RWPE2 (cell line): ENCODE measurements around the gene BRINP3.

Source experiments
- ATAC-seq: fragments of 200-7000 bp; cut with Tn5 transposase; 3 replicates; pipeline ENCODE4 v1.9.1; 2021; ENCODE audit warnings: low read depth
- DNase-seq: peaks from one replicate; pipeline ENCODE4 v3.0.0-alpha.2; 2020; ENCODE audit warnings: low spot score
- H3K27ac ChIP-seq: fragments of 450-650 bp; 2 replicates; pipeline ENCODE4 v1.5.1; 2017; ENCODE audit warnings: mild to moderate bottlenecking; ENCODE audit not compliant: poor library complexity, severe bottlenecking
- H3K27me3 ChIP-seq: fragments of 250-450 bp; sonication (Bioruptor Pico); 2 replicates; pipeline ENCODE4 v1.5.1; 2021; ENCODE audit warnings: mild to moderate bottlenecking, moderate library complexity; ENCODE audit not compliant: insufficient read depth, poor library complexity, severe bottlenecking
- H3K36me3 ChIP-seq: fragments of 250-450 bp; sonication (Bioruptor Pico); 2 replicates; pipeline ENCODE4 v1.5.1; 2020; ENCODE audit warnings: low read depth, mild to moderate bottlenecking, moderate library complexity
- H3K4me1 ChIP-seq: fragments of 250-450 bp; sonication (Bioruptor Pico); 2 replicates; pipeline ENCODE4 v1.5.1; 2021; ENCODE audit warnings: mild to moderate bottlenecking, moderate library complexity; ENCODE audit not compliant: insufficient read depth, poor library complexity, severe bottlenecking
- H3K4me3 ChIP-seq: fragments of 250-450 bp; sonication (Bioruptor Pico); 2 replicates; pipeline ENCODE4 v1.5.1; 2021; ENCODE audit warnings: mild to moderate bottlenecking, moderate library complexity; ENCODE audit not compliant: severe bottlenecking
- H3K9me3 ChIP-seq: fragments of 250-450 bp; sonication (Bioruptor Pico); 2 replicates; pipeline ENCODE4 v1.5.1; 2021; ENCODE audit warnings: mild to moderate bottlenecking, moderate library complexity; ENCODE audit not compliant: severe bottlenecking
- CTCF ChIP-seq: fragments of 450-650 bp; IDR thresholded peaks from one replicate; pipeline ENCODE4 v1.5.1; 2017; ENCODE audit warnings: mild to moderate bottlenecking, moderate library complexity; ENCODE audit not compliant: poor library complexity, severe bottlenecking

BRINP3 gene

GRCh38 chr1:190169311-190170067 is 308.2 kb downstream of the BRINP3 start:
- no peak for TF ChIP-seq CTCF
- no peak overlapping the region for H3K4me3 ChIP-seq
- no peaks in the 10 kb centered on the region for H3K27me3 ChIP-seq
- no peaks in the 10 kb centered on the region for H3K9me3 ChIP-seq
- H3K27ac ChIP-seq, result peak overlapping the region; percentile 24
- peak; percentile 44; the same call in 2 of the 3 replicates for ATAC-seq
- no peak for DNase-seq
- no peaks in the 10 kb centered on the region for H3K36me3 ChIP-seq
- peaks cover 24% of the 10 kb centered on the region for H3K4me1 ChIP-seq

- H3K4me3 ChIP-seq, result no peak overlapping the region
- H3K4me1 ChIP-seq, result peaks cover 24% of the 10 kb centered on the region
- H3K36me3 ChIP-seq, result no peaks in the 10 kb centered on the region
- DNase-seq (no peak), ATAC-seq (peak; percentile 38; the same call in 2 of the 3 replicates)
- no peaks in the 10 kb centered on the region for H3K9me3 ChIP-seq
- H3K27ac ChIP-seq, result peak overlapping the region; percentile 24
- no peaks in the 10 kb centered on the region for H3K27me3 ChIP-seq
- no peak for TF ChIP-seq CTCF
These were observed 308.8 kb downstream of the BRINP3 start for GRCh38 chr1:190168893-190169280.

GRCh38 chr1:190168116-190168892 is 309.4 kb downstream of the BRINP3 start:
- Histone ChIP-seq H3K4me3 (no peak overlapping the region), H3K9me3 (no peaks in the 10 kb centered on the region), H3K36me3 (no peaks in the 10 kb centered on the region), H3K27me3 (no peaks in the 10 kb centered on the region), H3K4me1 (peaks cover 24% of the 10 kb centered on the region), H3K27ac (peak overlapping the region; percentile 24)
- DNase-seq (no peak), ATAC-seq (peak; percentile 85)
- TF ChIP-seq CTCF, result no peak

GRCh38 chr1:190159146-190159545 is 318.5 kb downstream of the BRINP3 start:
- no peaks in the 10 kb centered on the region for H3K36me3 ChIP-seq
- H3K4me3 ChIP-seq, result no peak overlapping the region
- DNase-seq (no peak), ATAC-seq (no peak)
- H3K9me3 ChIP-seq, result no peaks in the 10 kb centered on the region
- TF ChIP-seq CTCF, result no peak
- no peaks in the 10 kb centered on the region for H3K27me3 ChIP-seq
- no peaks in the 10 kb centered on the region for H3K4me1 ChIP-seq
- H3K27ac ChIP-seq, result no peak overlapping the region
